Peyer's patch (tissue), 4 donors: ENCODE measurements around the gene CHKB.

Source experiments
- POLR2A ChIP-seq, 2 donors: fragments of 450-650 bp; IDR thresholded peaks; one replicate each; pipeline ENCODE4 v1.5.1; 2017; ENCODE audit warnings: antibody characterized with exemption in 2 of 2, mild to moderate bottlenecking in 2 of 2, moderate library complexity in 2 of 2
- TF ChIP-seq, protein P1 (sequence below), 6 experiments: fragments of 450-650 bp in 4 of 6; fragments of 200-600 bp in 2 of 6; sonication (generic) in 1 of 6; IDR thresholded peaks; one replicate each; pipeline ENCODE4 v1.5.1; 2017 to 2019; ENCODE audit warnings: antibody characterized with exemption in 6 of 6, mild to moderate bottlenecking in 3 of 6, moderate library complexity in 1 of 6

DNA sequence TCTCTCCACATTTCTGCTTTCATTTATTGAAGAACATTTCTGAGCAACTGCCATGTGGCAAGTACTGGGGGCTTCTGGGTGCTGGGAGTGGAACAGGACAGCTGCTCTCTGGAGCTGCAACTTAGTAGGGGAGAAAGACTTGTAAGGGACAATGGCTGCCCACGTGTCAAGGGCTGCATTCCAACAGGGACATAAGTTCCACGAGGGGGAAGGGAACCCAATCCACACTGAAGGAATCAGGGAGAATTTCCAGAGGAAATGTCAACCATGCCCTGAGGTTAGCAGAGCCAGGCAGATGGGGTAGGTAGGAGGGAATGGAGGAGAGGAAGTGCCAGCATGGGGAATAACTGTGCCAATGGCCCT, 19.7 kb upstream of the CHKB start:
- TF ChIP-seq, protein P1, sequence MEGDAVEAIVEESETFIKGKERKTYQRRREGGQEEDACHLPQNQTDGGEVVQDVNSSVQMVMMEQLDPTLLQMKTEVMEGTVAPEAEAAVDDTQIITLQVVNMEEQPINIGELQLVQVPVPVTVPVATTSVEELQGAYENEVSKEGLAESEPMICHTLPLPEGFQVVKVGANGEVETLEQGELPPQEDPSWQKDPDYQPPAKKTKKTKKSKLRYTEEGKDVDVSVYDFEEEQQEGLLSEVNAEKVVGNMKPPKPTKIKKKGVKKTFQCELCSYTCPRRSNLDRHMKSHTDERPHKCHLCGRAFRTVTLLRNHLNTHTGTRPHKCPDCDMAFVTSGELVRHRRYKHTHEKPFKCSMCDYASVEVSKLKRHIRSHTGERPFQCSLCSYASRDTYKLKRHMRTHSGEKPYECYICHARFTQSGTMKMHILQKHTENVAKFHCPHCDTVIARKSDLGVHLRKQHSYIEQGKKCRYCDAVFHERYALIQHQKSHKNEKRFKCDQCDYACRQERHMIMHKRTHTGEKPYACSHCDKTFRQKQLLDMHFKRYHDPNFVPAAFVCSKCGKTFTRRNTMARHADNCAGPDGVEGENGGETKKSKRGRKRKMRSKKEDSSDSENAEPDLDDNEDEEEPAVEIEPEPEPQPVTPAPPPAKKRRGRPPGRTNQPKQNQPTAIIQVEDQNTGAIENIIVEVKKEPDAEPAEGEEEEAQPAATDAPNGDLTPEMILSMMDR (IDR thresholded peaks at IDR 0.05) = no peak
- no peak for TF ChIP-seq POLR2A (IDR thresholded peaks at IDR 0.05)
